Embryonic facial prominence (tissue), 1 donor: ENCODE results near the gene ZMIZ1.

Experiments used
- DNase-seq: peaks from one replicate; pipeline ENCODE4 v3.0.0-alpha.2; 2016; ENCODE audit errors: extremely low spot score

Gene ZMIZ1

GRCh38 chr10:79168210-79168609, 99.4 kb downstream of the ZMIZ1 start:
- DNase-seq: no peak

- DNase-seq: no peak
These were observed 101.5 kb downstream of the ZMIZ1 start for GRCh38 chr10:79170226-79170752.

GRCh38 chr10:79170993-79171392, 102.2 kb downstream of the ZMIZ1 start:
- no peak for DNase-seq

- no peak for DNase-seq
These were observed 102.7 kb downstream of the ZMIZ1 start for GRCh38 chr10:79171504-79171903.

- no peak for DNase-seq
These were observed 104.1 kb downstream of the ZMIZ1 start for GRCh38 chr10:79172881-79173280.

DNA sequence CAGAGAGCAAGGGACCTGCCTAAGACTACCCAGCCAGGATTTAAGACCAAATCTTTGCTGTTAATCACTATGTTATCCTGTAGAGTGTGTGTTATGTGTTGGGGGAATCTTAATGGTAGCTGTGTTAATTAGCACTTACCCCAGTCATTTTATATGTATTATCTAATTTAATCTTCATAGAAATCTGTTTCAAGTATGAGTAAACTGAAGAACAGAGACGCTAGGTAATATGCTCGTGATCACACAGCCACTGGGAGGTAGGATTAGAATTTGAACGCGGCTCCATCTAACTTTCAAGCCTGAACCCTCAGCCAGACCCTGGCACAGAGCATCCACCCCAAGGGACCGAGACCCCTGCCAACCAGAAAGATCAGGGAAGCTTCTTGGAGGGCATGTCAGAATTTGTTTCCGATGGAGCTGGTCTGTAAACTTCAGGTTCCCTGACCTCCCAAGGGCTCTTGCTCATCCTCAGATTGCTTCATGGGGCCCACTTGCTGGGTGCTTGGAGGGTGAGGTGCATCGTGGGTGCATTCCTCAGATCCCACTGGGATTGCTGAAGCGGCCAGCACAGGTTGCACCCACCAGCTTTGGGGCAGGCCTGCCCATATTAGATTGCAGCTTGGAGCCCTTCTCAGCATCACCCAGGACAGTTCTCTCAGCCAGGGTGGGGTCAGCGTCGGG, 105.0 kb downstream of the ZMIZ1 start:
- no peak for DNase-seq

GRCh38 chr10:79176052-79176501, 107.3 kb downstream of the ZMIZ1 start:
- DNase-seq: no peak

GRCh38 chr10:79176949-79177602, 108.3 kb downstream of the ZMIZ1 start:
- no peak for DNase-seq

DNA sequence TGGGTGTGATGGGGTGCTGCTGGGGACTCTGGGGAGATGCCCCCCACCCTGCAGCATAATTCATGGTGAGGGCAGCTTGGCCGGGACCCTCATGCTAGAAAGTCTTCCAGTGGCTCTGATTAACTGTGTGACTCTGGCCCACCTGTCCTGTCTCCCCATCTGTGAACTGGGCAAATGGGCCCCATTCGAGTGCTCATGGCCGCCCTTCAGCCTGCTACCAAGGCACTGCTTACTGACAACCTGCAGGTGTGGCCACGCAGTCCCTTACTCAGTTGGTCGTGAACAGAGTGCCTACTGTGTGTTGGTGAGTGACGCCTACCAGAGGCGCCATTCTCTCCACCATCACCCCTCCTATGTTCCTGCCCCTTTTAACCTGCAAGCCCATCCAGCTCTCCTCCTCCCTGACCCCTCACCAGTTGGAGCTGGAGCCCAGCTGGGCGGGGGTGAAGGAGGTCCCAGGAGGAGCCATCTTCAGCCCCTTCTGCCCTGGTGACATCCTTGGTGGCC, 109.4 kb downstream of the ZMIZ1 start:
- DNase-seq: no peak

GRCh38 chr10:79178614-79179163, 109.9 kb downstream of the ZMIZ1 start:
- DNase-seq: no peak

- peak; percentile 88 for DNase-seq
These were observed 110.6 kb downstream of the ZMIZ1 start for GRCh38 chr10:79179164-79179956.

DNA sequence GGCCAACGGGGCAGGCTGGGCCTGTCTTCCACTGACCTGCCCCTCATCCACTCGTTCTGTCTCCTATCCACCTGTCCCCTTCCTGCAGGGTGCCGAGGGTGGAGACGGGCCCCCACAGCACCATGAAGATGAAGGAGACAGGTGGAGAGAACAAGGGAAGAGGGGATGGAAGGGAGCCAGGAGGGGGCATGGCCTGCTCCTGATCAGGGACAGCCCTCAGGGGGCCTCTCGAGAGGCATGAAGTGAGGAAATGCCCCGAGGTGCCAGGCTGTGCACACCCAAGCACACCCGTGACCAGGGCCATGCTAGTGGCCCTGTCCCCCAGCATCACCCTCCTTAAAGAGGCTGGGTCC, 111.2 kb downstream of the ZMIZ1 start:
- no peak for DNase-seq

DNA sequence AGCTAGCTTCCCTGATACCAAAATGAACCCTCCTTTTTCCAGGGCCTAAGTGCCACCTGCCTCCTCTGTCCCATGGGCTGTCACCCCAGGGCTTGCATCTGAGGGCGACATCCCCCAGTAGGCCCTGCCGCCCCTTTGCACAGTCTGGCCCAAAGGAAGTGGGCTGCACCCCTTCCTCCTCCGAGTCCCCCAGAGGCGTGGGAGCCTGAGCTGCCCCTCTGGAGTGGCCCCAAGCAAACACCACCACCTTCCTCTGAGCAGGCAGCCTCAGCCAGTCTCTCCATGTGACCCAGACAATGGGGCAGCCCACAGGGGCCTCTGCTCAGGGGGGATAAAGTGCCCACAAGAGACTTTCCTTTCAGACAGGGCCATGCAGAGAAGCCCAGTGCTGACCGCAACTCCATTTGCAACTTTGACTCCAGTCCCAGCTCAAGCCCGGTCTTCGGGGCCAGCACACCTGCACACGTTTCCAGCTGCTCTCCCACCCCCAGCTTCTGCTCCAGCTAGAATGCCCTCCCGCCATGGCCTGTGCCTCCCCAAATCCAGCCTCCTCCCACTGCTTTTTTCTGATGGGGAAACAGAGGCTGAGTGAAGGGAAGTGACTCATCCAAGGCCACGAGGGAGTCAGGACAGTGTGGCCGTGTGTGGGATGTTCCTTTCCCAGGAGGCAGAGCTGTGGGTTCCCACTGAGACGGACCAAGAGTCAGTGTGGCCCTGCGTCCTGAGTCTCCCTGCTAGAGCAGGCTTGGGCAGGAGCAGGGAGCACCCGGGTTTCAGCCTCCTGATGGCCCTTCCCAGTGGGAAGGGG, 111.9 kb downstream of the ZMIZ1 start:
- DNase-seq: no peak

- DNase-seq: no peak
These were observed 112.5 kb downstream of the ZMIZ1 start for GRCh38 chr10:79181227-79181626.

GRCh38 chr10:79181698-79182521, 113.1 kb downstream of the ZMIZ1 start:
- DNase-seq: no peak

GRCh38 chr10:79182781-79183467, 114.2 kb downstream of the ZMIZ1 start:
- DNase-seq: no peak

DNA sequence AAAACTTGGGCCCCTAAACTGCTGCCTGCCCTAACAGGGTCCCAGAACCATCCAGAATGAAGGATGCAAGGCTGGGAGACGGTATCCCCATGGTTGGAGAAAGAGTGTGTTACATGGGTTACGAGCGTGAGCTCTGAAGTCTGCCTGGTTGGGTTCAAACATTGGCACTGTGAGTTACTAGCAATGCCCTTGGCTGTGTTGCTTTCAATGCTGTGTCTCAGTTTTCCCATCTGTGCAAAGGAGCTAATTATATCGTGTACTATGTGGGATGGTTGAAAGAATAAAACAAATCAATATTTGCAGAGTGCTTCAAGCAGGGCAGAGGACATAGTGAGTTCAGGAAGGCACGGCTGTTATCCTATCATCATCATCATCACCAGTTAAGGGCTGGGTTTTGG, 114.7 kb downstream of the ZMIZ1 start:
- no peak for DNase-seq

- no peak for DNase-seq
These were observed 115.4 kb downstream of the ZMIZ1 start for GRCh38 chr10:79184145-79184625.

- DNase-seq: no peak
These were observed 115.9 kb downstream of the ZMIZ1 start for GRCh38 chr10:79184657-79185056.
